SU-DHL-6 (cell line): ENCODE measurements around the gene UROS.

ENCODE experiments used
- H2AFZ ChIP-seq: fragments of 200-600 bp; sonication (generic); 2 replicates; pipeline ENCODE4 v1.6.1; 2014; ENCODE audit warnings: low read depth, mild to moderate bottlenecking, moderate library complexity, mixed read lengths, antibody characterized with exemption, low read length; ENCODE audit not compliant: severe bottlenecking
- H3F3A ChIP-seq: fragments of 200-600 bp; shearing (Covaris generic); 2 replicates; pipeline ENCODE4 v1.6.0; 2016; ENCODE audit warnings: antibody characterized with exemption, mild to moderate bottlenecking; ENCODE audit not compliant: insufficient read depth
- H3K27ac ChIP-seq: fragments of 200-600 bp; sonication (generic); 2 replicates; pipeline ENCODE4 v1.5.1; 2016; ENCODE audit warnings: low read depth, mild to moderate bottlenecking, low read length, moderate library complexity, mixed read lengths
- H3K27me3 ChIP-seq: fragments of 200-600 bp; sonication (generic), shearing (Covaris generic); 2 replicates; pipeline ENCODE4 v1.6.0; 2014; ENCODE audit warnings: mild to moderate bottlenecking, low read length
- H3K36me3 ChIP-seq: fragments of 200-600 bp; sonication (generic); 2 replicates; pipeline ENCODE4 v1.6.1; 2014; ENCODE audit warnings: mild to moderate bottlenecking, low read length, mixed read lengths
- H3K4me2 ChIP-seq: fragments of 300-600, 200-600 bp; shearing (Covaris generic), sonication (generic); 2 replicates; pipeline ENCODE4 v1.6.0; 2014; ENCODE audit warnings: low read length, low read depth, mild to moderate bottlenecking; ENCODE audit not compliant: poor library complexity, severe bottlenecking
- H3K4me3 ChIP-seq: fragments of 200-600 bp; sonication (generic); 2 replicates; pipeline ENCODE4 v1.5.1; 2014; ENCODE audit warnings: antibody characterized with exemption, low read length, mild to moderate bottlenecking, mixed read lengths; ENCODE audit not compliant: insufficient read depth, poor library complexity, severe bottlenecking
- H3K79me2 ChIP-seq: fragments of 200-600 bp; sonication (generic); 2 replicates; pipeline ENCODE4 v1.6.1; 2014; ENCODE audit warnings: mild to moderate bottlenecking, low read length, moderate library complexity; ENCODE audit not compliant: insufficient read depth
- H3K9ac ChIP-seq: fragments of 200-600 bp; sonication (generic); 2 replicates; pipeline ENCODE4 v1.7.0; 2014; ENCODE audit warnings: mild to moderate bottlenecking, low read length
- H3K9me2 ChIP-seq: fragments of 200-600 bp; sonication (generic); replicated peaks from 2 replicates; pipeline ENCODE4 v1.6.1; 2014; ENCODE audit warnings: low read length; ENCODE audit not compliant: insufficient read depth
- H3K9me3 ChIP-seq: fragments of 200-600 bp; sonication (generic); 2 replicates; pipeline ENCODE4 v1.6.1; 2014; ENCODE audit warnings: low read length, mixed read lengths; ENCODE audit not compliant: insufficient read depth
- H4K20me1 ChIP-seq: fragments of 200-600 bp; sonication (generic); 2 replicates; pipeline ENCODE4 v1.6.1; 2014; ENCODE audit warnings: low read depth, mild to moderate bottlenecking, antibody characterized with exemption, low read length, moderate library complexity, mixed read lengths
- EZH2phosphoT487 ChIP-seq: fragments of 200-600 bp; sonication (generic), shearing (Covaris generic); conservative IDR thresholded peaks from 2 replicates; pipeline ENCODE4 v1.6.1; 2018; ENCODE audit warnings: mild to moderate bottlenecking, antibody characterized with exemption, low read length, moderate library complexity, mixed read lengths
- TF ChIP-seq, protein P1 (sequence below): fragments of 200-600 bp; sonication (generic); IDR thresholded peaks from one replicate; pipeline ENCODE4 v1.5.1; 2017; ENCODE audit warnings: antibody characterized with exemption, mild to moderate bottlenecking, low read length, moderate library complexity; ENCODE audit not compliant: insufficient read depth, poor library complexity, severe bottlenecking

UROS gene

DNA sequence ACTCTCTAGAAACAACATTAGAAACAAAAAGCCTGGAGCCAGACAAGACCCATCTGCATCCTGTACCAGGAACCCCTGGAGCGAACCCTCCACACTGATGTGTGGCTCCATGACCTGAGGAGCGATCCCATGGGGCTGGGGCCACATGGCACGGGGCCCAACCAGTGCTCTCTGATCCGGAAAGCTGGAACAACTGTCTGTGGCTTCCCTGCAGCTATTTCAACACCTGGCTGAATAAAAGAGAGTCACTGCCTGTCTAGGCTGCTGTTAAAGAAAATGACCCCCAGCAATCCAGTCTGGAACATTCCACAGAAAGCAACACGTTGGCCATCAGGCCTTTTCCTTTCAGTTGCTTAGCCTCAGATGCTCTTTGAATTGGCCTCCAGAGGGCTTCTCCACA, 20.9 kb downstream of the UROS start:
- Histone ChIP-seq H3K27me3 (no peaks in the 10 kb centered on the region), H3K9ac (no peak overlapping the region), H3K27ac (no peak overlapping the region), H3K4me3 (no peak overlapping the region), H4K20me1 (no peaks in the 10 kb centered on the region), H3K9me3 (no peaks in the 10 kb centered on the region), H3F3A (no peaks in the 10 kb centered on the region), H3K36me3 (peaks cover 7% of the 10 kb centered on the region), H3K4me2 (no peak overlapping the region), H3K9me2 (no peaks in the 10 kb centered on the region), H2AFZ (no peak overlapping the region), H3K79me2 (no peaks in the 10 kb centered on the region)
- TF ChIP-seq EZH2phosphoT487: no peak
- TF ChIP-seq, protein P1, sequence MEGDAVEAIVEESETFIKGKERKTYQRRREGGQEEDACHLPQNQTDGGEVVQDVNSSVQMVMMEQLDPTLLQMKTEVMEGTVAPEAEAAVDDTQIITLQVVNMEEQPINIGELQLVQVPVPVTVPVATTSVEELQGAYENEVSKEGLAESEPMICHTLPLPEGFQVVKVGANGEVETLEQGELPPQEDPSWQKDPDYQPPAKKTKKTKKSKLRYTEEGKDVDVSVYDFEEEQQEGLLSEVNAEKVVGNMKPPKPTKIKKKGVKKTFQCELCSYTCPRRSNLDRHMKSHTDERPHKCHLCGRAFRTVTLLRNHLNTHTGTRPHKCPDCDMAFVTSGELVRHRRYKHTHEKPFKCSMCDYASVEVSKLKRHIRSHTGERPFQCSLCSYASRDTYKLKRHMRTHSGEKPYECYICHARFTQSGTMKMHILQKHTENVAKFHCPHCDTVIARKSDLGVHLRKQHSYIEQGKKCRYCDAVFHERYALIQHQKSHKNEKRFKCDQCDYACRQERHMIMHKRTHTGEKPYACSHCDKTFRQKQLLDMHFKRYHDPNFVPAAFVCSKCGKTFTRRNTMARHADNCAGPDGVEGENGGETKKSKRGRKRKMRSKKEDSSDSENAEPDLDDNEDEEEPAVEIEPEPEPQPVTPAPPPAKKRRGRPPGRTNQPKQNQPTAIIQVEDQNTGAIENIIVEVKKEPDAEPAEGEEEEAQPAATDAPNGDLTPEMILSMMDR: no peak

- no peaks in the 10 kb centered on the region for H3K9me3 ChIP-seq
Observed at GRCh38 chr10:125801574-125801973, 21.5 kb downstream of the UROS start.

DNA sequence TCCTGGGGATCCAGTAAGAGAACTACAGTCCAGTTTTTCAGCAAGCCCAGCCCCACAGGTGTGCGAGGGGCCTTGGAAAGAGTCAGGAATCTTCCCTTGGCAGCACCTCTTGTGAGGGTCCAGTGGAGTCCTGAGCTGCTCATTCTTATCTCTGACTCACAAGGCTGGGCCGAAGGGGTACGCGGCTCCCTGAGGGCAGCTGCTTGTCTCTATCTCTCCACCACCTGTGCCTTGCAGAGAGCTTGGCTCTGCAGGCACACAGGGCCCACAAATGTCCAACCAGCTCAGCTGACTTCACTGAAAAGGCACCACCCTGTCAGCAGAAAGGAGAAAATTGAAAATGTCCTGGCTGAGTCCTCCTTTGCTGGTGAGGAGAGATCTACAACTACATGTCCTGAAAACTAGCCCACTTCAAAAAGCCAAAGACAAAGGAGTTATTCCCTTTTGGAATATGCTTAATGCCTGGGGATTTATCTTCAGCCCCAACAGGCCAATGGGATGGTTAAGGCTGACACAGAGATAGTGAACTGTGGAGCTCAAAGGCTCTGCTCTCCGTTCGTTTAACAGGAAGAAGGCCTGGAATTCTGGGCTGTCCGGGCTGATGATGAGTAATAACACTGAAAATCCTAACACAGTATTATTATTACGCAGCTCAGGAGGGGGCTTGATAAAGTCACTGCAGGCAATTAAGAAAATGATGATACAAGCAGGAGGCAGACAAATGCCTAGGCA, 23.4 kb downstream of the UROS start:
- TF ChIP-seq EZH2phosphoT487: no peak
- TF ChIP-seq, protein P1: no peak
- no peaks in the 10 kb centered on the region for H3K27me3 ChIP-seq
- no peak overlapping the region for H2AFZ ChIP-seq
- no peaks in the 10 kb centered on the region for H3K79me2 ChIP-seq
- no peak overlapping the region for H3K4me3 ChIP-seq
- peaks cover 7% of the 10 kb centered on the region for H3K36me3 ChIP-seq
- H3K9ac ChIP-seq: no peak overlapping the region
- no peak overlapping the region for H3K27ac ChIP-seq
- no peaks in the 10 kb centered on the region for H3F3A ChIP-seq
- no peaks in the 10 kb centered on the region for H3K9me3 ChIP-seq
- no peak overlapping the region for H3K4me2 ChIP-seq
- H3K9me2 ChIP-seq: no peaks in the 10 kb centered on the region
- H4K20me1 ChIP-seq: no peaks in the 10 kb centered on the region

More at GRCh38 chr10:125801574-125801973, 21.5 kb downstream of the UROS start:
- Histone ChIP-seq H3K9ac (no peak overlapping the region), H3K4me2 (no peak overlapping the region), H3K4me3 (no peak overlapping the region), H3K9me2 (no peaks in the 10 kb centered on the region), H3K79me2 (no peaks in the 10 kb centered on the region), H3K36me3 (peaks cover 7% of the 10 kb centered on the region), H3K27me3 (no peaks in the 10 kb centered on the region), H4K20me1 (no peaks in the 10 kb centered on the region), H2AFZ (no peak overlapping the region), H3F3A (no peaks in the 10 kb centered on the region), H3K27ac (no peak overlapping the region)
- TF ChIP-seq EZH2phosphoT487: no peak
- TF ChIP-seq, protein P1: no peak
